Stimulated activated CD4-positive, alpha-beta T cell treated with anti-CD3 and anti-CD28 coated beads, Interleukin-15, amount 100 ng/mL, for 1 hour (primary cell): ENCODE measurements around the gene RPS6KA4.

Experiments used
- DNase-seq, 2 donors: peaks; one replicate each; pipeline ENCODE4 v3.0.0-alpha.2; 2020; ENCODE audit warnings: low read depth in 1 of 2, low spot score in 1 of 2

RPS6KA4 gene

GRCh38 chr11:64324692-64325469 lies 34.1 kb upstream of the RPS6KA4 start:
- no peak for DNase-seq

GRCh38 chr11:64327375-64327774 lies 31.6 kb upstream of the RPS6KA4 start:
- DNase-seq: no peak

GRCh38 chr11:64327993-64328392 lies 31.0 kb upstream of the RPS6KA4 start:
- no peak for DNase-seq

GRCh38 chr11:64330888-64331287 lies 28.1 kb upstream of the RPS6KA4 start:
- no peak for DNase-seq

- peak; percentile 31 to 37 for DNase-seq
These were observed 27.2 kb upstream of the RPS6KA4 start for GRCh38 chr11:64331569-64332371.

GRCh38 chr11:64333556-64333955 lies 25.4 kb upstream of the RPS6KA4 start:
- DNase-seq: no peak

GRCh38 chr11:64334764-64335735 lies 23.9 kb upstream of the RPS6KA4 start:
- no peak for DNase-seq

- DNase-seq: no peak
These were observed 21.3 kb upstream of the RPS6KA4 start for GRCh38 chr11:64337538-64338249.

- no peak for DNase-seq
These were observed 20.2 kb upstream of the RPS6KA4 start for GRCh38 chr11:64338716-64339115.

- DNase-seq: no peak
These were observed 19.7 kb upstream of the RPS6KA4 start for GRCh38 chr11:64339286-64339685.

- peak; percentile 67 to 77 for DNase-seq
These were observed 19.1 kb upstream of the RPS6KA4 start, which contains the start of gene CCDC88B for GRCh38 chr11:64339754-64340408. Gene CCDC88B, plus strand, starts transcription at chr11:64340204. Its CDS starts 63 bp downstream, at chr11:64340267.

- peak; percentile 64 to 78 for DNase-seq
These were observed 18.2 kb upstream of the RPS6KA4 start for GRCh38 chr11:64340671-64341335.

- DNase-seq: no peak
These were observed 17.5 kb upstream of the RPS6KA4 start for GRCh38 chr11:64341429-64341828.

- peak; percentile 78 to 95 for DNase-seq
These were observed 16.8 kb upstream of the RPS6KA4 start for GRCh38 chr11:64341851-64342791.

- DNase-seq: no peak
These were observed 15.9 kb upstream of the RPS6KA4 start for GRCh38 chr11:64342869-64343745.

GRCh38 chr11:64343767-64344559 lies 15.0 kb upstream of the RPS6KA4 start:
- no peak for DNase-seq
